Osteocyte (in vitro differentiated cells): ENCODE measurements around the gene RNF212. TPM values are rescaled to one million over a fixed set of nuclear protein-coding genes. Genes with fewer than 3 reads are reported as not detected.

Experiments used
- DNase-seq: peaks from one replicate; pipeline ENCODE4 v3.0.0; 2021; ENCODE audit warnings: mixed read lengths; ENCODE audit not compliant: unreplicated experiment; ENCODE audit errors: extremely low spot score
- H3K27ac Mint-ChIP-seq: one replicate; pipeline ENCODE4 v1.8.0; 2021; ENCODE audit warnings: mild to moderate bottlenecking, mixed read lengths; ENCODE audit not compliant: unreplicated experiment
- H3K27me3 Mint-ChIP-seq: one replicate; pipeline ENCODE4 v1.8.0; 2021; ENCODE audit warnings: mixed read lengths; ENCODE audit not compliant: unreplicated experiment
- H3K36me3 Mint-ChIP-seq: one replicate; pipeline ENCODE4 v1.8.0; 2021; ENCODE audit warnings: mixed read lengths; ENCODE audit not compliant: unreplicated experiment
- H3K4me1 Mint-ChIP-seq: one replicate; pipeline ENCODE4 v1.8.0; 2021; ENCODE audit warnings: mixed read lengths; ENCODE audit not compliant: unreplicated experiment
- H3K4me3 Mint-ChIP-seq: one replicate; pipeline ENCODE4 v1.8.0; 2021; ENCODE audit warnings: mild to moderate bottlenecking, moderate library complexity, mixed read lengths; ENCODE audit not compliant: unreplicated experiment
- H3K9me3 Mint-ChIP-seq: one replicate; pipeline ENCODE4 v1.8.0; 2021; ENCODE audit warnings: mixed read lengths; ENCODE audit not compliant: unreplicated experiment
- CTCF ChIP-seq: fragments of 200-600 bp; sonication (generic); IDR thresholded peaks from 2 replicates; pipeline ENCODE4 v1.5.0; 2021; ENCODE audit warnings: antibody characterized with exemption, mild to moderate bottlenecking, moderate library complexity
- total RNA-seq: library from RNA; stranded (reverse); gene quantifications from 2 replicates; pipeline ENCODE4 v1.2.1, GENCODE V29; 2021

RNF212 gene
- total RNA-seq, 1 donor from 2014 or later = 3.8 TPM

- DNase-seq = peak; percentile 77
- Mint-ChIP-seq H3K27me3 (peaks cover 19% of the 10 kb centered on the region), H3K36me3 (no peaks in the 10 kb centered on the region), H3K4me3 (no peak overlapping the region), H3K27ac (no peak overlapping the region), H3K9me3 (no peaks in the 10 kb centered on the region), H3K4me1 (no peaks in the 10 kb centered on the region)
- TF ChIP-seq CTCF = no peak
Observed at GRCh38 chr4:1096841-1097240, 16.5 kb downstream of the RNF212 start.

DNA sequence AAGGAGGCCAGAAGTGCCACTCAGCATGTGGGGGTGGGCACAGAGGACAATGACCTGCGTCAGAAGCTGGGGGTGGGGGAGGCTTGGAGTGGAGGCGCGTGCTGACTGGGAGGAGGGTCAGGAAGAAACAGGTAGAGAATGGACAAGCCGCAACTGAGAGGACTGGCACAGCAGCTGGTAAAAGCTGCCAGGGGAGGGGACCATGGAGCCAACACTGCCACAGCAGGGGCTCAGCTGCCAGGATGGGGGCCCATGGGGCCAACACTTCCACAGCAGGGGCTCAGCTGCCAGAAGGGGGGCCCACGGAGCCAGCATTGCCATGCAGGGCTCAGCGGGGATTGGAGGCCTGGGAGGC, 19.1 kb downstream of the RNF212 start:
- no peak for DNase-seq
- Mint-ChIP-seq H3K27me3 (peaks cover 9% of the 10 kb centered on the region), H3K27ac (no peak overlapping the region), H3K9me3 (no peaks in the 10 kb centered on the region), H3K4me3 (no peak overlapping the region), H3K4me1 (no peaks in the 10 kb centered on the region), H3K36me3 (no peaks in the 10 kb centered on the region)
- no peak for TF ChIP-seq CTCF

GRCh38 chr4:1093391-1094335, 19.7 kb downstream of the RNF212 start:
- Mint-ChIP-seq H3K9me3 (no peaks in the 10 kb centered on the region), H3K36me3 (no peaks in the 10 kb centered on the region), H3K4me3 (no peak overlapping the region), H3K27me3 (peaks cover 7% of the 10 kb centered on the region), H3K4me1 (no peaks in the 10 kb centered on the region), H3K27ac (no peak overlapping the region)
- no peak for DNase-seq
- no peak for TF ChIP-seq CTCF

GRCh38 chr4:1092983-1093361, 20.4 kb downstream of the RNF212 start:
- H3K9me3 Mint-ChIP-seq = no peaks in the 10 kb centered on the region
- H3K27me3 Mint-ChIP-seq = peaks cover 8% of the 10 kb centered on the region
- TF ChIP-seq CTCF = no peak
- H3K4me3 Mint-ChIP-seq = no peak overlapping the region
- H3K27ac Mint-ChIP-seq = no peak overlapping the region
- no peak for DNase-seq
- H3K4me1 Mint-ChIP-seq = no peaks in the 10 kb centered on the region
- H3K36me3 Mint-ChIP-seq = no peaks in the 10 kb centered on the region

DNA sequence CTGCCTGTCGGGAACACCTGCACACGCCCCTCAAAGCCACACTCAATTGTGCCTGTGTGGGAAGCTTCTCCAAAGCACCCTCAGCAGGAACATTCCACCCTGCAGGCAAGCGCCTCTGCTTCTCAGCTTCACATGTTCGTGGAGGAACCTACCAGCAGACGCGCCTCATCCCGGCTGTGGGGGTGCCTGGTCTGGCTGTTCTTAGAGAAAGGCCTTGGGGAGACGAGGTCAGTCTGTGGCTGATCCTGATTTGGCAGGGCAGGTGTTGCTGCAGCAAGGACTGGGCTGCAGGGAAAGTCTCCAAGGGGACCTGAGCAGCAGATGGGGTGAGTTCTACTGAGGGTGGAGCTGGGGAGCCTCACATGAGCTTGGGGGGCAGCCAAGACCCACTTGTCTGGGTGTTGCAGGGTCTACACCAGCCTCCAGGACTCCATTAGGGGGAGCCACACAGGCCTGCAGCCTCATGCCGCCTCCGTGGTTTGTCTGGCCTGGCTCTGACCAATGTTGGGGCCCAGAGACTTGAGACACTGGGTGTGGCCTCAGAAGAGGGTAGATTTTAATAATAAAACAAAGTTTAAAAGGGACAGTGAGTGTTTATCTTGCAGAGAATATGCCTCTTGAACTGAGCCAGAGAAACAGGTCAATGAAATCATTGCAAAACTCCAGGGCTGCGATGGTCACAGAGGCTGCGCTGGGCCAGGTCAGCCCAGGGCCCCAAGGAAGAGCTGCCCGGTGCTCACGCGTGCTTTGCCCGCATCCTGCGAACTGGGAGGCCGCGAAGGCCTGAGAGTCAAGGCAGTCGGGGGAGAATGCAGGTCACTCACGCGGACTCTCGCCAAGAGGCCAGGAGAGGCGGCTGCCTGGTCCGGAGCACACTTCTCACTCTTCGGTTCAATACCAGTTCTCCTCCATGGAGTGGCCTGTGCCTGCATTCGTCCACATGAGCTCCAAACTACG, 21.1 kb downstream of the RNF212 start:
- no peaks in the 10 kb centered on the region for H3K36me3 Mint-ChIP-seq
- no peaks in the 10 kb centered on the region for H3K4me1 Mint-ChIP-seq
- H3K4me3 Mint-ChIP-seq = no peak overlapping the region
- H3K27ac Mint-ChIP-seq = no peak overlapping the region
- no peaks in the 10 kb centered on the region for H3K9me3 Mint-ChIP-seq
- peaks cover 11% of the 10 kb centered on the region for H3K27me3 Mint-ChIP-seq
- no peak for DNase-seq
- no peak for TF ChIP-seq CTCF
